WTC11 (cell line): Measurements from ENCODE around the gene STRA8. TPM values are rescaled to one million over a fixed set of nuclear protein-coding genes. Genes with fewer than 3 reads are reported as not detected.

ENCODE experiments used
- ATAC-seq: fragments of 200-7000 bp; cut with Tn5 transposase; 2 replicates; pipeline ENCODE4 v1.10.0; 2021; ENCODE audit warnings: mild to moderate bottlenecking, moderate library complexity
- CTCF ChIA-PET: fragments of 300-600 bp; sonication (Branson Sonifier 250); formaldehyde crosslinking; loops from one replicate; lab custom pipeline; 2021; ENCODE audit warnings: antibody characterized with exemption; lab: Charles Lee
- POLR2A ChIA-PET: fragments of 350-600 bp; sonication (Branson Sonifier 250); formaldehyde crosslinking; loops from one replicate; lab custom pipeline; 2021; ENCODE audit warnings: antibody characterized with exemption; lab: Charles Lee
- DNase-seq: peaks from one replicate; pipeline ENCODE4 v3.0.0; 2021; ENCODE audit warnings: low spot score
- H3K27ac Mint-ChIP-seq: 2 replicates; pipeline ENCODE4 v1.8.0; 2021; ENCODE audit warnings: mixed read lengths
- H3K27me3 Mint-ChIP-seq: 2 replicates; pipeline ENCODE4 v1.8.0; 2021; ENCODE audit warnings: low read depth, mild to moderate bottlenecking, moderate library complexity, mixed read lengths
- H3K36me3 Mint-ChIP-seq: 2 replicates; pipeline ENCODE4 v1.8.0; 2021; ENCODE audit warnings: mixed read lengths
- H3K4me1 Mint-ChIP-seq: 2 replicates; pipeline ENCODE4 v1.8.0; 2022; ENCODE audit warnings: mixed read lengths
- H3K4me3 Mint-ChIP-seq: 2 replicates; pipeline ENCODE4 v1.8.0; 2021; ENCODE audit warnings: mild to moderate bottlenecking, moderate library complexity, mixed read lengths
- H3K9me3 Mint-ChIP-seq: 2 replicates; pipeline ENCODE4 v1.8.0; 2021; ENCODE audit warnings: mixed read lengths
- AFF4 ChIP-seq: sonication (generic); formaldehyde crosslinking; IDR thresholded peaks from 2 replicates; pipeline ENCODE4 v1.8.1; 2023; ENCODE audit warnings: mild to moderate bottlenecking, missing genetic modification reagents, borderline replicate concordance
- CREM ChIP-seq: sonication (generic); formaldehyde crosslinking; IDR thresholded peaks from 2 replicates; pipeline ENCODE4 v1.8.1; 2022; ENCODE audit warnings: mild to moderate bottlenecking, missing genetic modification reagents, moderate library complexity
- E2F5 ChIP-seq: sonication (generic); formaldehyde crosslinking; IDR thresholded peaks from 2 replicates; pipeline ENCODE4 v1.8.1; 2022; ENCODE audit warnings: mild to moderate bottlenecking, moderate library complexity, missing genetic modification reagents
- ELF4 ChIP-seq: sonication (generic); formaldehyde crosslinking; IDR thresholded peaks from 2 replicates; pipeline ENCODE4 v1.8.1; 2022; ENCODE audit warnings: low read depth, mild to moderate bottlenecking, moderate library complexity, missing genetic modification reagents
- HMGA2 ChIP-seq: fragments of 250-450 bp; sonication (Bioruptor Pico); IDR thresholded peaks from 2 replicates; pipeline ENCODE4 v1.4.0; 2021; ENCODE audit warnings: mild to moderate bottlenecking, moderate library complexity
- JUN ChIP-seq: sonication (generic); formaldehyde crosslinking; IDR thresholded peaks from 2 replicates; pipeline ENCODE4 v1.8.0; 2023; ENCODE audit warnings: mild to moderate bottlenecking, missing genetic modification reagents
- PRDM15 ChIP-seq: sonication (generic); formaldehyde crosslinking; IDR thresholded peaks from 2 replicates; pipeline ENCODE4 v1.8.0; 2022; ENCODE audit warnings: missing genetic modification reagents
- SMAD3 ChIP-seq: sonication (generic); formaldehyde crosslinking; IDR thresholded peaks from 2 replicates; pipeline ENCODE4 v1.8.0; 2022; ENCODE audit warnings: missing genetic modification reagents, mild to moderate bottlenecking, borderline replicate concordance
- TEAD1 ChIP-seq: sonication (generic); formaldehyde crosslinking; IDR thresholded peaks from 2 replicates; pipeline ENCODE4 v1.8.0; 2022; ENCODE audit warnings: mild to moderate bottlenecking, missing genetic modification reagents
- USF1 ChIP-seq: sonication (generic); formaldehyde crosslinking; IDR thresholded peaks from 2 replicates; pipeline ENCODE4 v1.8.0; 2022; ENCODE audit warnings: mild to moderate bottlenecking, missing genetic modification reagents
- ZMAT4 ChIP-seq: fragments of 250-450 bp; sonication (Bioruptor Pico); IDR thresholded peaks from 2 replicates; pipeline ENCODE4 v1.9.0; 2021; ENCODE audit warnings: mild to moderate bottlenecking
- ZNF219 ChIP-seq: sonication (generic); formaldehyde crosslinking; IDR thresholded peaks from 2 replicates; pipeline ENCODE4 v1.8.0; 2023; ENCODE audit warnings: missing genetic modification reagents, mild to moderate bottlenecking, borderline replicate concordance
- ZSCAN18 ChIP-seq: fragments of 250-450 bp; sonication (Bioruptor Pico); IDR thresholded peaks from 2 replicates; pipeline ENCODE4 v2.1.2; 2022; ENCODE audit warnings: mild to moderate bottlenecking, moderate library complexity
- total RNA-seq: library from RNA; stranded (reverse); gene quantifications from 3 replicates; pipeline ENCODE4 v1.2.3, GENCODE V29; 2021

The STRA8 gene
- total RNA-seq, 1 experiment from 2014 or later: not detected

GRCh38 chr7:135209225-135209834 is 24.3 kb upstream of the STRA8 start (continued):
- TF ChIP-seq USF1 (no peak), SMAD3 (CRISPR knock-in tag) (no peak), CREM (CRISPR knock-in tag) (no peak), PRDM15 (CRISPR knock-in tag) (no peak), HMGA2 (CRISPR knock-in tag) (no peak)

GRCh38 chr7:135210888-135211178 is 22.8 kb upstream of the STRA8 start:
- ATAC-seq: no peak; the same call in 1 of the 2 replicates
- Mint-ChIP-seq H3K27me3 (peaks cover 15% of the 10 kb centered on the region), H3K4me3 (peak overlapping the region; percentile 92), H3K36me3 (no peaks in the 10 kb centered on the region), H3K9me3 (no peaks in the 10 kb centered on the region), H3K4me1 (peaks cover 20% of the 10 kb centered on the region), H3K27ac (no peak overlapping the region)
- no peak for DNase-seq
- TF ChIP-seq AFF4 (CRISPR knock-in tag) (no peak), ELF4 (CRISPR knock-in tag) (no peak), ZSCAN18 (CRISPR knock-in tag) (no peak), ZMAT4 (no peak), E2F5 (CRISPR knock-in tag) (no peak), SMAD3 (CRISPR knock-in tag) (no peak), TEAD1 (no peak), JUN (CRISPR knock-in tag) (no peak), ZNF219 (CRISPR knock-in tag) (no peak)
- ChIA-PET POLR2A (no interaction called here), CTCF (interaction anchor here (0.6 to 2.5 kb wide), 9 partner anchors 8 to 752 kb away, joined by 3 to 8 read pairs (median 4); partner anchors contain the start of genes AGBL3 and CYREN)
